K562 (cell line): Measurements from ENCODE around the gene ANKLE1. TPM values are rescaled to one million over a fixed set of nuclear protein-coding genes. Genes with fewer than 3 reads are reported as not detected.

Experiments
- BDP1 ChIP-seq: IDR thresholded peaks from 3 replicates; pipeline ENCODE4 v1.6.1; 2011; ENCODE audit not compliant: insufficient read length, insufficient read depth
- HNRNPUL1 ChIP-seq: fragments of 200-400 bp; formaldehyde crosslinking; IDR thresholded peaks from 2 replicates; pipeline ENCODE4 v1.6.1; 2017; ENCODE audit warnings: low read length
- KAT8 ChIP-seq: fragments of 450-650 bp; IDR thresholded peaks from 2 replicates; pipeline ENCODE4 v1.6.1; 2016; ENCODE audit warnings: low read depth, mild to moderate bottlenecking
- MED1 ChIP-seq: sonication (generic); formaldehyde crosslinking; IDR thresholded peaks from 2 replicates; pipeline ENCODE4 v1.8.1; 2023; ENCODE audit warnings: missing genetic modification reagents, borderline replicate concordance
- POLR2AphosphoS5 ChIP-seq: IDR thresholded peaks from 2 replicates; pipeline ENCODE4 v1.6.1; 2011; ENCODE audit warnings: mild to moderate bottlenecking, low read depth, low read length, moderate library complexity; ENCODE audit not compliant: control insufficient read depth, insufficient read depth
- RFX1 ChIP-seq: fragments of 450-650 bp; IDR thresholded peaks from 2 replicates; pipeline ENCODE4 v1.6.1; 2016; ENCODE audit warnings: mild to moderate bottlenecking, moderate library complexity
- STAT5B ChIP-seq: fragments of 250-450 bp; sonication (Bioruptor Pico); IDR thresholded peaks from 2 replicates; pipeline ENCODE4 v1.8.0; 2021; ENCODE audit warnings: mild to moderate bottlenecking, inconsistent platforms
- THRAP3 ChIP-seq: fragments of 450-650 bp; IDR thresholded peaks from 2 replicates; pipeline ENCODE4 v1.6.1; 2016; ENCODE audit warnings: mild to moderate bottlenecking, inconsistent platforms, borderline replicate concordance
- ZBTB17 ChIP-seq: fragments of 450-650 bp; formaldehyde crosslinking; IDR thresholded peaks from 2 replicates; pipeline ENCODE4 v1.4.0; 2020; ENCODE audit warnings: mild to moderate bottlenecking
- ZNF143 ChIP-seq: sonication (generic); formaldehyde crosslinking; IDR thresholded peaks from 2 replicates; pipeline ENCODE4 v1.9.0; 2022; ENCODE audit warnings: mild to moderate bottlenecking, missing genetic modification reagents
- ZNF184 ChIP-seq: sonication (generic); formaldehyde crosslinking; IDR thresholded peaks from 2 replicates; pipeline ENCODE4 v1.5.0; 2020; ENCODE audit warnings: missing genetic modification reagents
- ZNF717 ChIP-seq: fragments of 250-450 bp; sonication (Bioruptor Pico); IDR thresholded peaks from 2 replicates; pipeline ENCODE4 v1.5.0; 2021
- polyA plus RNA-seq, 8 experiments: library from polyadenylated mRNA; depleted of rRNA in 4 of 8; stranded (reverse) in 5 of 8; unstranded in 3 of 8; fragments of >200 nt; fragmentation: Nextera tagmentation in 2 of 8; fragmentation: Illumina TruSeq in 1 of 8; extraction: Ambion mirVana in 2 of 8; extraction: Trizol in 1 of 8; gene quantifications; 2 replicates each; pipeline versions ENCODE4 v1.2.1 to v1.2.3, GENCODE V29; 2011 to 2014; ENCODE audit warnings: inconsistent platforms in 1 of 8, missing spikeins in 1 of 8
- total RNA-seq, 7 experiments: library from RNA; depleted of rRNA in 6 of 7; stranded (reverse); fragments of >200 nt in 6 of 7; fragmentation: Illumina TruSeq in 2 of 7; extraction: Trizol in 2 of 7; gene quantifications; 2 replicates each; pipeline versions ENCODE4 v1.2.1 to v1.2.3, GENCODE V29; 2011 to 2021; ENCODE audit warnings: low replicate concordance in 1 of 7
- TF ChIP-seq, protein P1 (sequence below), 2 experiments: fragments of 450-650 bp; IDR thresholded peaks; 2 replicates each; pipeline ENCODE4 v1.6.1; 2018; ENCODE audit warnings: mild to moderate bottlenecking in 2 of 2, low read depth in 1 of 2; ENCODE audit not compliant: partially characterized antibody in 2 of 2
- TF ChIP-seq, protein P2 (sequence below): sonication (generic); formaldehyde crosslinking; IDR thresholded peaks from 2 replicates; pipeline ENCODE4 v1.8.1; 2023; ENCODE audit warnings: mild to moderate bottlenecking, missing genetic modification reagents, moderate library complexity
- TF ChIP-seq, protein P3 (sequence below): fragments of 250-450 bp; sonication (Bioruptor Pico); IDR thresholded peaks from 2 replicates; pipeline ENCODE4 v1.8.0; 2021; ENCODE audit warnings: mild to moderate bottlenecking, moderate library complexity
- TF ChIP-seq, protein P4 (sequence below): fragments of 450-650 bp; IDR thresholded peaks from 2 replicates; pipeline ENCODE4 v1.6.1; 2016; ENCODE audit warnings: borderline replicate concordance

Gene ANKLE1
- total and polyA plus RNA-seq, 9 of the 15 experiments (the other 6 are each of a cell fraction or from before 2014, with no cell fraction given) = 0.63 to 9.2 (median 2.9) TPM

DNA sequence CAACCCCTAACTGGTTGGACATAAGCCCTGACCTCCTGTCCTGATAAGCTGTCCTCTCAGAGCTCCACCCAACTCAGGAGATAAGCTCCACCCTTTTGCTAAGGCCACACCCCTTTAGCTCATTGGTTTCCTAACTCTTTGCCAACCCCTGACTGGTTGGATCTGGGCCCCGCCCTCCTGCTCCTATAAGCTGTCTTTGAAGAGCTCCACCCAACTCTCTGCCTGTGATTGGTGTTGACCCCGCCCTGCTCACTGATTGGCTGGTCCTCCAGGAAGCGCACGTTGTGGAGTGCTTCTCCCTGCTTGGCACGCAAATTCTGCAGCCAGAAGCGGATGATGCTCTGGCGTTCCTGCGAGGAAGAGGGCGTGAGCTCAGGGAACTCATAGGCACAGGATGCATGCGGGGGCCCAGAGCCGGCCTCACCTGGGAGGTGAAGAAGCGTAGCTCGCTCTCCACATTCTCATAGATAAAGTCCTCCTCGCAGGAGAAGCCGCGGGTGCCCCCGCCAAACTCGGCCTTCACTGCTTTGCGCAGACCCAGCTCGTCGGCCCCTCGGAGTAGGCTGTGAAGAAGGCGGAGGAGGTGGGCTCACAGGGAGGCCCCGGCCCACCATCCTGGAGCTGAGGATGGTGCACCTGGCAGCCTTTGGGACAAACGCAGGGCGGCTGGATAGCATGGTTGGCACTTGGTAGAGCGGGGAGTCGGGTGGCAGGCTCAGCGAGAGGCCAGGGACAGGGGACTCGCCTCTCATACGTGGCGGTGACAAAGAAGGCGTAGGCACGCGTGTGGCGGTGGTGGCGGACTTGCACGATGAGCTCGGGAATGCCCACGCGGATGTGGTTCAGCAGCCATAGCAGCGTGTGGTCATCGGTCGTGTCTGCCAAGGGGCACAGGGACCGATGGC, 51.2 kb downstream of the ANKLE1 start (continued):
- TF ChIP-seq, protein P1, sequence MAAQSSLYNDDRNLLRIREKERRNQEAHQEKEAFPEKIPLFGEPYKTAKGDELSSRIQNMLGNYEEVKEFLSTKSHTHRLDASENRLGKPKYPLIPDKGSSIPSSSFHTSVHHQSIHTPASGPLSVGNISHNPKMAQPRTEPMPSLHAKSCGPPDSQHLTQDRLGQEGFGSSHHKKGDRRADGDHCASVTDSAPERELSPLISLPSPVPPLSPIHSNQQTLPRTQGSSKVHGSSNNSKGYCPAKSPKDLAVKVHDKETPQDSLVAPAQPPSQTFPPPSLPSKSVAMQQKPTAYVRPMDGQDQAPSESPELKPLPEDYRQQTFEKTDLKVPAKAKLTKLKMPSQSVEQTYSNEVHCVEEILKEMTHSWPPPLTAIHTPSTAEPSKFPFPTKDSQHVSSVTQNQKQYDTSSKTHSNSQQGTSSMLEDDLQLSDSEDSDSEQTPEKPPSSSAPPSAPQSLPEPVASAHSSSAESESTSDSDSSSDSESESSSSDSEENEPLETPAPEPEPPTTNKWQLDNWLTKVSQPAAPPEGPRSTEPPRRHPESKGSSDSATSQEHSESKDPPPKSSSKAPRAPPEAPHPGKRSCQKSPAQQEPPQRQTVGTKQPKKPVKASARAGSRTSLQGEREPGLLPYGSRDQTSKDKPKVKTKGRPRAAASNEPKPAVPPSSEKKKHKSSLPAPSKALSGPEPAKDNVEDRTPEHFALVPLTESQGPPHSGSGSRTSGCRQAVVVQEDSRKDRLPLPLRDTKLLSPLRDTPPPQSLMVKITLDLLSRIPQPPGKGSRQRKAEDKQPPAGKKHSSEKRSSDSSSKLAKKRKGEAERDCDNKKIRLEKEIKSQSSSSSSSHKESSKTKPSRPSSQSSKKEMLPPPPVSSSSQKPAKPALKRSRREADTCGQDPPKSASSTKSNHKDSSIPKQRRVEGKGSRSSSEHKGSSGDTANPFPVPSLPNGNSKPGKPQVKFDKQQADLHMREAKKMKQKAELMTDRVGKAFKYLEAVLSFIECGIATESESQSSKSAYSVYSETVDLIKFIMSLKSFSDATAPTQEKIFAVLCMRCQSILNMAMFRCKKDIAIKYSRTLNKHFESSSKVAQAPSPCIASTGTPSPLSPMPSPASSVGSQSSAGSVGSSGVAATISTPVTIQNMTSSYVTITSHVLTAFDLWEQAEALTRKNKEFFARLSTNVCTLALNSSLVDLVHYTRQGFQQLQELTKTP (IDR thresholded peaks at IDR 0.05; ENCODE audit: low read depth in 1 of 2, partially characterized antibody in 2 of 2) = no peak
- TF ChIP-seq STAT5B (CRISPR knock-in tag) (no peak), POLR2AphosphoS5 (no peak), KAT8 (no peak), ZBTB17 (CRISPR knock-in tag) (no peak), ZNF143 (CRISPR knock-in tag) (no peak), ZNF717 (CRISPR knock-in tag) (no peak), BDP1 (no peak), HNRNPUL1 (no peak), RFX1 (no peak), ZNF184 (no peak), MED1 (no peak), THRAP3 (0 out of 2 replicates have a peak, but pooled peaks have one; percentile 71)
- TF ChIP-seq, protein P2, sequence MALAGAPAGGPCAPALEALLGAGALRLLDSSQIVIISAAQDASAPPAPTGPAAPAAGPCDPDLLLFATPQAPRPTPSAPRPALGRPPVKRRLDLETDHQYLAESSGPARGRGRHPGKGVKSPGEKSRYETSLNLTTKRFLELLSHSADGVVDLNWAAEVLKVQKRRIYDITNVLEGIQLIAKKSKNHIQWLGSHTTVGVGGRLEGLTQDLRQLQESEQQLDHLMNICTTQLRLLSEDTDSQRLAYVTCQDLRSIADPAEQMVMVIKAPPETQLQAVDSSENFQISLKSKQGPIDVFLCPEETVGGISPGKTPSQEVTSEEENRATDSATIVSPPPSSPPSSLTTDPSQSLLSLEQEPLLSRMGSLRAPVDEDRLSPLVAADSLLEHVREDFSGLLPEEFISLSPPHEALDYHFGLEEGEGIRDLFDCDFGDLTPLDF (CRISPR knock-in tag) = no peak
- TF ChIP-seq, protein P3, sequence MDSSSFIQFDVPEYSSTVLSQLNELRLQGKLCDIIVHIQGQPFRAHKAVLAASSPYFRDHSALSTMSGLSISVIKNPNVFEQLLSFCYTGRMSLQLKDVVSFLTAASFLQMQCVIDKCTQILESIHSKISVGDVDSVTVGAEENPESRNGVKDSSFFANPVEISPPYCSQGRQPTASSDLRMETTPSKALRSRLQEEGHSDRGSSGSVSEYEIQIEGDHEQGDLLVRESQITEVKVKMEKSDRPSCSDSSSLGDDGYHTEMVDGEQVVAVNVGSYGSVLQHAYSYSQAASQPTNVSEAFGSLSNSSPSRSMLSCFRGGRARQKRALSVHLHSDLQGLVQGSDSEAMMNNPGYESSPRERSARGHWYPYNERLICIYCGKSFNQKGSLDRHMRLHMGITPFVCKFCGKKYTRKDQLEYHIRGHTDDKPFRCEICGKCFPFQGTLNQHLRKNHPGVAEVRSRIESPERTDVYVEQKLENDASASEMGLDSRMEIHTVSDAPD = no peak
- TF ChIP-seq, protein P4, sequence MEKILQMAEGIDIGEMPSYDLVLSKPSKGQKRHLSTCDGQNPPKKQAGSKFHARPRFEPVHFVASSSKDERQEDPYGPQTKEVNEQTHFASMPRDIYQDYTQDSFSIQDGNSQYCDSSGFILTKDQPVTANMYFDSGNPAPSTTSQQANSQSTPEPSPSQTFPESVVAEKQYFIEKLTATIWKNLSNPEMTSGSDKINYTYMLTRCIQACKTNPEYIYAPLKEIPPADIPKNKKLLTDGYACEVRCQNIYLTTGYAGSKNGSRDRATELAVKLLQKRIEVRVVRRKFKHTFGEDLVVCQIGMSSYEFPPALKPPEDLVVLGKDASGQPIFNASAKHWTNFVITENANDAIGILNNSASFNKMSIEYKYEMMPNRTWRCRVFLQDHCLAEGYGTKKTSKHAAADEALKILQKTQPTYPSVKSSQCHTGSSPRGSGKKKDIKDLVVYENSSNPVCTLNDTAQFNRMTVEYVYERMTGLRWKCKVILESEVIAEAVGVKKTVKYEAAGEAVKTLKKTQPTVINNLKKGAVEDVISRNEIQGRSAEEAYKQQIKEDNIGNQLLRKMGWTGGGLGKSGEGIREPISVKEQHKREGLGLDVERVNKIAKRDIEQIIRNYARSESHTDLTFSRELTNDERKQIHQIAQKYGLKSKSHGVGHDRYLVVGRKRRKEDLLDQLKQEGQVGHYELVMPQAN = no peak
